Ammon's horn (tissue), 1 donor: ENCODE data around the gene IL31RA.

Experiments
- DNase-seq: peaks from one replicate; pipeline ENCODE4 v3.0.0-alpha.2; 2016; ENCODE audit warnings: low spot score

Gene IL31RA

GRCh38 chr5:55903121-55903701 is 52.1 kb downstream of the IL31RA start:
- no peak for DNase-seq

- no peak for DNase-seq
Measured at GRCh38 chr5:55904152-55904551, 53.0 kb downstream of the IL31RA start.

GRCh38 chr5:55905251-55905650 is 54.1 kb downstream of the IL31RA start:
- no peak for DNase-seq

- no peak for DNase-seq
Measured at GRCh38 chr5:55907927-55908326, 56.8 kb downstream of the IL31RA start.

- DNase-seq, result no peak
Measured at GRCh38 chr5:55908804-55909203, 57.6 kb downstream of the IL31RA start.

- no peak for DNase-seq
Measured at GRCh38 chr5:55911784-55912653, 60.9 kb downstream of the IL31RA start.

GRCh38 chr5:55913466-55914413 is 62.6 kb downstream of the IL31RA start:
- DNase-seq, result no peak

- DNase-seq, result no peak
Measured at GRCh38 chr5:55914971-55915370, 63.8 kb downstream of the IL31RA start.

- no peak for DNase-seq
Measured at GRCh38 chr5:55915783-55916182, 64.6 kb downstream of the IL31RA start.

- no peak for DNase-seq
Measured at GRCh38 chr5:55916986-55917385, 65.8 kb downstream of the IL31RA start.

GRCh38 chr5:55917402-55918086 is 66.4 kb downstream of the IL31RA start:
- DNase-seq, result no peak

- DNase-seq, result no peak
Measured at GRCh38 chr5:55918087-55919035, 67.2 kb downstream of the IL31RA start.

- no peak for DNase-seq
Measured at GRCh38 chr5:55919625-55920024, 68.5 kb downstream of the IL31RA start.

- DNase-seq, result peak; percentile 35
Measured at GRCh38 chr5:55920784-55921183, 69.6 kb downstream of the IL31RA start.

GRCh38 chr5:55921617-55922016 is 70.5 kb downstream of the IL31RA start:
- no peak for DNase-seq

- peak; percentile 28 for DNase-seq
Measured at GRCh38 chr5:55923177-55923771, 72.1 kb downstream of the IL31RA start.

- no peak for DNase-seq
Measured at GRCh38 chr5:55923865-55924500, 72.8 kb downstream of the IL31RA start.

- DNase-seq, result no peak
Measured at GRCh38 chr5:55924744-55925143, 73.6 kb downstream of the IL31RA start.

- DNase-seq, result no peak
Measured at GRCh38 chr5:55925181-55925580, 74.0 kb downstream of the IL31RA start.

GRCh38 chr5:55925712-55926111 is 74.6 kb downstream of the IL31RA start:
- no peak for DNase-seq
